Neural progenitor cell (in vitro differentiated cells): ENCODE measurements around the gene MRPS33.

Experiments used
- CTCF ChIP-seq: fragments of 200-600 bp; sonication (generic); IDR thresholded peaks from 2 replicates; pipeline ENCODE4 v1.5.1; 2017; ENCODE audit warnings: antibody characterized with exemption, mild to moderate bottlenecking
- EZH2 ChIP-seq: fragments of 200-600 bp; sonication (generic); IDR thresholded peaks from 2 replicates; pipeline ENCODE4 v1.6.1; 2017; ENCODE audit warnings: antibody characterized with exemption, mild to moderate bottlenecking, moderate library complexity

GRCh38 chr7:141023295-141023694 lies 8.5 kb upstream of the MRPS33 start:
- TF ChIP-seq CTCF = no peak
- no peak for TF ChIP-seq EZH2
